ENCODE results near the gene EXOC4.

DNA sequence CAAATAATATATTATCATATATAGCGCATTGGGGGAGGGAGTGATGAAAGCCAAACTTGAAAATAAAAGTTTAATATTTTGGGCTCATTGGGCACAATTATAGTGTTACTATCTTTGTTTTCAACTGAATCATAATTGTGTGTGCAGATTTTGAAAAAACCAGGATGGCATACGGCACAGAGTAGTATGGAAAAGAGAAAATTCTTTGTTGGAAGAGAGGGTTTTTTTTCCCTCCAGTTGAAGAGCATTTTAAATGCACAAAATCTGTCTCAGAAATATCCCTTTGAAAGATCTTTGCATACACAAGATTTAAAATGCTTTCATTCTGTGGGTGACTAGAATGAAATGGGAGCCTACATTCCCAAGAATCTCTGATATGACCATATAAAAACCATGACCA is 269.6 kb downstream of the EXOC4 start:
- no peak for TF ChIP-seq CTCF (IDR thresholded peaks at IDR 0.05)
- no peak for TF ChIP-seq POLR2A (IDR thresholded peaks at IDR 0.05)
- no peak for TF ChIP-seq POLR2AphosphoS5 (IDR thresholded peaks at IDR 0.05)
